Middle frontal gyrus (tissue), 1 donor: ENCODE measurements around the gene MCL1.

Experiments used
- DNase-seq: peaks from one replicate; pipeline ENCODE4 v3.0.0-alpha.2; 2015; ENCODE audit warnings: low spot score; ENCODE audit errors: extremely low spot score

The MCL1 gene

GRCh38 chr1:150557813-150558212 is 21.6 kb downstream of the MCL1 start:
- no peak for DNase-seq

- DNase-seq, result no peak
These were observed 22.3 kb downstream of the MCL1 start for GRCh38 chr1:150557065-150557600.

- DNase-seq, result no peak
These were observed 23.2 kb downstream of the MCL1 start for GRCh38 chr1:150555971-150556865.

GRCh38 chr1:150555198-150555970 is 24.0 kb downstream of the MCL1 start:
- no peak for DNase-seq

DNA sequence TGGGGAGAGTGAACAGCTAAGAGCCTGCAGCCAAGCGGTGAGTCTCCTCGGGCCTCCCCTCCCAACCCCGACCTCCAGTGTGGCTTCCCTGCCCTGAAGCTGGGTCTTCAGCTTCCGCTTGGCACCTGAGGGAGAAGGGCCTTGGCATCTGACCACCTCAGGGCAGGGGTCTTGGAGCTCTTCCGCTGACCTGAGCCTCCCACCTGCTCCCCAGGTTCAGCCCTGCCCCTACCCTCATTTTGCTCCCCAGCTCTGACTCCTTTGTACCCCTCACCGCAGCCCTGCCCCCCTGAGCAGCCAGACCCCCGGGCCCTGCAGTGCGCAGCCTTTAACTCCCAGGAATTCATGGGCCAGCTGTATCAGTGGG is 25.3 kb downstream of the MCL1 start:
- no peak for DNase-seq

DNA sequence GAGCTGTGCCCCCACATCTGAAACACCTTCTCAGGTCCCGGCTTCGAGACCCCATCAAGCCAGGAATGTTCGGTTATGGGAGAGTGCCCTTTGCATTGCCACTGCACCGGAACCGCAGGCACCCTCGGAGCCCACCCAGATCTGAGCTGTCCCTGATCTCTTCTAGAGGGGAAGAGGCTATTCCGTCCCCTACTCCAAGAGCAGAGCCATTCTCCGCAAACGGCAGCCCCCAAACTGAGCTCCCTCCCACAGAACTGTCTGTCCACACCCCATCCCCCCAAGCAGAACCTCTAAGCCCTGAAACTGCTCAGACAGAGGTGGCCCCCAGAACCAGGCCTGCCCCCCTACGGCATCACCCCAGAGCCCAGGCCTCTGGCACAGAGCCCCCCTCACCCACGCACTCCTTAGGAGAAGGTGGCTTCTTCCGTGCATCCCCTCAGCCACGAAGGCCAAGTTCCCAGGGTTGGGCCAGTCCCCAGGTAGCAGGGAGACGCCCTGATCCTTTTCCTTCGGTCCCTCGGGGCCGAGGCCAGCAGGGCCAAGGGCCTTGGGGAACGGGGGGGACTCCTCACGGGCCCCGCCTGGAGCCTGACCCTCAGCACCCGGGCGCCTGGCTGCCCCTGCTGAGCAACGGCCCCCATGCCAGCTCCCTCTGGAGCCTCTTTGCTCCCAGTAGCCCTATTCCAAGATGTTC is 25.9 kb downstream of the MCL1 start:
- no peak for DNase-seq

- DNase-seq, result no peak
These were observed 26.5 kb downstream of the MCL1 start for GRCh38 chr1:150552911-150553289.

DNA sequence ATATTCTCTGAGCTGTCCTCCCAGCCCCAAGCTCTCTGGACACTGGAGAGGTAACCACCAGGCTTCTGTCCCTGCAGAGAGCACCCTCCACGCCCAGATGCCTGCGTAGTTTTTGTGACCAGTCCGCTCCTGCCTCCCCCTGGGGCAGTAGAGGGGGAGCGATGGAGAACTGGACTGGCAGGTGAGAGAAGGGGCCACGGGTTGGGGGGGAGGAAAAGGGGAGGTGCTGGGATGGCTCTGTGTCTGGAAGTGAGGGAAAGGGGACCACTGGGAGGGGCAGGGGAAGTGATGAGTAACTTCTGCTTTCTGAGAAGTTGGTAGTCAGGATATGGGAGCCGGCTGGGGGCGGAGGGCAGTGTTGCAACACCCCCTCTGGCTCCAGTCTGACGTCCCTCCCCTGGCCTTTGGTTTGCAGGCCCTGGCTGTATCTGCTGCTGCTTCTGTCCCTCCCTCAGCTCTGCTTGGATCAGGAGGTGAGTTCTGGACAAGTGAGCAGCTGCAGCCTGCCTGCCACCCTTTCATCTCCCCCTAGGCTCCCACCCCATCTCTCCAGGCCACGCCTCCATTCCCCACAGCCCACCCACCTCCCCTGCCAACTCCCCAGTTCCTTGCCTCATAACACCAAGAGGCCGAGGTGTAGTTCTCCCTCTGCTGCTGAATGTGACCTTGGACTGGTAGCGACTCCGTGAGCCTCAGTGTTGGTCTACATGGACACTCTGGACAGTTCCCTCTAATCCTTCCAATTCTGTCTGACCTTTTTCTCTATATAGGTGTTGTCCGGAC is 27.1 kb downstream of the MCL1 start:
- DNase-seq, result no peak

GRCh38 chr1:150551784-150552127 is 27.7 kb downstream of the MCL1 start:
- DNase-seq, result no peak

DNA sequence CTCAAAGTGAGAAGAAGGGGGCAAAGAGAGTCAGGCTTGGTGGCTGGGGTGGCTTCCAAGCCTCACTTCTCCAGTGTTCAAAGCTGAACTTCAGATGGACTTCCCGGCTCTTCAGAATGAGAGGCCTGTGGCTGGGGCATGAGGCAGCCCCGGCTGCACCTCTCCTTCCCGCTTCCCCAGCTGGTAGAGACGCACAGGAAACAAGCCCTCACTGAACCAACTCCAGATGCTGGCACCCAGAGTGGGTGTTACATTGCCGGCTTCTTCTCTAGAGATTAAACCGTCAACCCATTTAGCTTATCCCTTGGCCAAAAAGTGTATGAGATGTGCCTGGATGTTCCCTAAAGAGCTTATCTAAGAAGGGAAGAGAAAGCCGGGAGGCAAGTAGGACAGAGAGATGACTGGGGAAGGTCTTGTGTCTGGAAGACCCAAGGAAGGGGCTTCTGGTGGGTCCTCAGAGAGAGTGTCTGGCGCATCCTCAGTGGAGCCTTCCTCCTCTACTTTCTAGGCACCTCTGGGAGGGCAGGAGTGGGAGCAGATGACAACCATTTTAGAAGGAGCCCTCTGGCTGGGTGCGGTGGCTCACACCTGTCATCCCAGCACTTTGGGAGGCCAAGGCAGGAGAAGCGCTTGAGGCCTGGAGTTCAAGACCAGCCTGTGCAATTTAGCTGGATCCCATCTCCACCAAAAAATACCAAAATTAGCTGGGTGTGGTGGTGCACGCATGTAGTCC is 28.2 kb downstream of the MCL1 start:
- DNase-seq, result no peak

GRCh38 chr1:150550222-150551050 is 29.0 kb downstream of the MCL1 start:
- no peak for DNase-seq

GRCh38 chr1:150549496-150550221 is 29.8 kb downstream of the MCL1 start:
- no peak for DNase-seq

- DNase-seq, result no peak
These were observed 30.5 kb downstream of the MCL1 start, which contains the start of gene ADAMTSL4 for GRCh38 chr1:150548632-150549495. TSS of gene ADAMTSL4 (plus strand) at chr1:150549408. CDS start at chr1:150552289, 2,881 bp downstream.

DNA sequence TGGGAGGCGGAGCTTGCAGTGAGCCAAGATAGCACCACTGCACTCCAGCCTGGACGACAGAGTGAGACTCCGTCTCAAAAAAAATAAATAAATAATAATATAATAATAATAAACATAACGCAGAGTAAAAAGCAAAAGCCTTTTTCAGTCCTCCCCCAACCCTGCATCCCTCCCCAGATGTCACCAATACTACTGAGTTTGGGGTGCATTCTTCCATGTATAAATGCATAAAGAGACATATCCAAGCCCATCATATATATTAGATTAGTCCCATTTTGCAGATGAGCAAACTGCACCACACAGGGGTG is 31.1 kb downstream of the MCL1 start:
- DNase-seq, result no peak

GRCh38 chr1:150546294-150546937 is 33.0 kb downstream of the MCL1 start:
- no peak for DNase-seq

- DNase-seq, result no peak
These were observed 33.9 kb downstream of the MCL1 start for GRCh38 chr1:150545486-150546032.

- DNase-seq, result no peak
These were observed 35.2 kb downstream of the MCL1 start for GRCh38 chr1:150544204-150544603.
